Ascending aorta (tissue), 2 donors: ENCODE measurements around the gene CD300C. TPM values are rescaled to one million over a fixed set of nuclear protein-coding genes. Genes with fewer than 3 reads are reported as not detected.
"Not testable (repeated sequence)": the region's sequence is repeated elsewhere in the genome, so short reads cannot be mapped to it uniquely, and the experiment has no call there.

Source experiments
- DNase-seq, 2 donors: peaks; one replicate each; pipeline ENCODE4 v3.0.0-alpha.2; 2019; ENCODE audit warnings: low spot score in 2 of 2
- H3K27ac ChIP-seq, 2 donors: fragments of 200-600 bp; sonication (generic); one replicate each; pipeline ENCODE4 v1.5.1; 2016 to 2017; ENCODE audit warnings: mild to moderate bottlenecking in 1 of 2
- H3K27me3 ChIP-seq: fragments of 200-600 bp; sonication (generic); one replicate; pipeline ENCODE4 v1.5.1; 2017
- H3K36me3 ChIP-seq, 2 donors: fragments of 200-600 bp; sonication (generic); one replicate each; pipeline ENCODE4 v1.5.1; 2016
- H3K4me1 ChIP-seq, 2 donors: fragments of 200-600 bp; sonication (generic); one replicate each; pipeline ENCODE4 v1.5.1; 2016 to 2017; ENCODE audit warnings: mild to moderate bottlenecking in 1 of 2
- H3K4me3 ChIP-seq, 2 donors: fragments of 200-600 bp; sonication (generic); one replicate each; pipeline ENCODE4 v1.5.1; 2016 to 2017; ENCODE audit warnings: mild to moderate bottlenecking in 1 of 2
- H3K9me3 ChIP-seq, 2 donors: fragments of 200-600 bp; sonication (generic); one replicate each; pipeline ENCODE4 v1.5.1; 2016
- CTCF ChIP-seq, 3 experiments: fragments of 200-600 bp in 2 of 3; fragments of 450-650 bp in 1 of 3; sonication (generic) in 2 of 3; IDR thresholded peaks; one replicate each; pipeline ENCODE4 v1.5.1; 2016 to 2019; ENCODE audit warnings: antibody characterized with exemption in 3 of 3, mild to moderate bottlenecking in 1 of 3, moderate library complexity in 1 of 3
- intact Hi-C: fragments of 100-400 bp; cut with DNase I; formaldehyde crosslinking; loops from one replicate; pipeline ENCODE4 v1.15.1; 2023
- total RNA-seq: library from RNA; depleted of rRNA; stranded (reverse); fragments of >200 nt; gene quantifications from one replicate; pipeline ENCODE4 v1.1.0, GENCODE V29; 2016

The CD300C gene
- total RNA-seq, 1 donor from 2014 or later = not detected

DNA sequence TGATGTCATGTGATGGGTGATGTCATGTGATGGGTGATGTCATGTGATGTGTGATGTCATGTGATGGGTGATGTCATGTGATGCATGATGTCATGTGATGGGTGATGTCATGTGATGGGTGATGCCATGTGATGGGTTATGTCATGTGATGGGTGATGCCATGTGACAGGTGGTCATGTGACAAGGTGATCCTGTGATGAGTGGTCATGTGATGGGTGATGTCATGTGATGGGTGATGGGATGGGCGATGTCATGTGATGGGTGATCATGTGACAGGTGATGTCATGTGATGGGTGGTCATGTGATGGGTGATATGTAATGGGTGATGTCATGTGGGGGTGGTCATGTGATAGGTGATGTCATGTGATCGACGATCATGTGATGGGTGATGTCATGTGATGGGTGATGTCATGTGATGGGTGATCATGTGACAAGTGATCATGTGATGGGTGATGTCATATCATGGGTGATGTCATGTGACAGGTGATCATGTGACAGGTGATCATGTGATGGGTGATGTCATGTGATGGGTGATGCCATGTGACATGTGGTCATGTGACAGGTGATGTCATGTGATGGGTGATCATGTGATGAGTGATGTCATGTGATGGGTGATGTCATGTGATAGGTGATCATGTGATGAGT, 31.8 kb downstream of the CD300C start:
- Histone ChIP-seq H3K27me3 (no peaks in the 10 kb centered on the region), H3K4me3 (no peak overlapping the region), H3K9me3 (no peaks in the 10 kb centered on the region), H3K36me3 (no peaks in the 10 kb centered on the region), H3K27ac (no peak overlapping the region), H3K4me1 (no peaks in the 10 kb centered on the region)
- DNase-seq = no peak
- no peak for TF ChIP-seq CTCF (IDR thresholded peaks at IDR 0.05)
- intact Hi-C loops = no loop called here

GRCh38 chr17:74512624-74513091, 33.3 kb downstream of the CD300C start:
- Histone ChIP-seq H3K36me3 (no peaks in the 10 kb centered on the region), H3K4me3 (no peak overlapping the region), H3K4me1 (no peaks in the 10 kb centered on the region), H3K27me3 (no peaks in the 10 kb centered on the region), H3K27ac (peak overlapping the region in 1 of 2 donors; percentile 62), H3K9me3 (no peaks in the 10 kb centered on the region)
- TF ChIP-seq CTCF (IDR thresholded peaks at IDR 0.05) = no peak
- intact Hi-C loops = no loop called here
- peak in 1 of 2 donors; percentile 28 for DNase-seq

- Histone ChIP-seq H3K27ac (peak overlapping the region in 1 of 2 donors; percentile 62), H3K27me3 (no peaks in the 10 kb centered on the region), H3K9me3 (no peaks in the 10 kb centered on the region), H3K4me3 (no peak overlapping the region), H3K36me3 (no peaks in the 10 kb centered on the region), H3K4me1 (no peaks in the 10 kb centered on the region)
- intact Hi-C loops = no loop called here
- no peak for TF ChIP-seq CTCF (IDR thresholded peaks at IDR 0.05)
- DNase-seq = no peak
Measured at GRCh38 chr17:74512036-74512435, 33.9 kb downstream of the CD300C start.

GRCh38 chr17:74508156-74508555, 37.8 kb downstream of the CD300C start:
- DNase-seq = no peak
- TF ChIP-seq CTCF (IDR thresholded peaks at IDR 0.05) = no peak
- no peaks in the 10 kb centered on the region for H3K9me3 ChIP-seq
- H3K27me3 ChIP-seq = no peaks in the 10 kb centered on the region
- no peak overlapping the region for H3K27ac ChIP-seq
- intact Hi-C loops = no loop called here
- no peak overlapping the region for H3K4me3 ChIP-seq
- no peaks in the 10 kb centered on the region for H3K36me3 ChIP-seq
- H3K4me1 ChIP-seq = no peaks in the 10 kb centered on the region

DNA sequence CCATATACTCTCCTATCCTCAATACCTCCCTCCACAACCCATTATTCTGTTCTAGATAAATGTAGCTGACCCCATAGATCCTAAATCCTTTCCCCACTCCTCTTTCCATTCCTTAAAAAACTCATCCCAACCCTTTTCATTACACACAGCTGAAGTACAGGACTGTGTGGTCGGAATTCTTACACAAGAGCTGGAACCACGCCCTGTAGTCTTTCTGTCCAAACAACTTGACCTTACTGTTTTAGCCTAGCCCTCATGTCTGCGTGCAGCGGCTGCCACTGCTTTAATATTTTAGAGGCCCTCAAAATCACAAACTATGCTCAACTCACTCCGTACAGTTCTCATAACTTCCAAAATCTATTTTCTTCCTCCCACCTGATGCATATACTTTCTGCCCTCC, 42.0 kb downstream of the CD300C start:
- H3K27me3 ChIP-seq, H3K4me1 ChIP-seq, H3K36me3 ChIP-seq, H3K9me3 ChIP-seq, H3K4me3 ChIP-seq, DNase-seq, intact Hi-C loops, H3K27ac ChIP-seq: not testable (repeated sequence)

- Histone ChIP-seq H3K27ac (no peak overlapping the region), H3K9me3 (no peaks in the 10 kb centered on the region), H3K4me3 (no peak overlapping the region), H3K36me3 (no peaks in the 10 kb centered on the region), H3K4me1 (no peaks in the 10 kb centered on the region), H3K27me3 (no peaks in the 10 kb centered on the region)
- no peak for TF ChIP-seq CTCF (IDR thresholded peaks at IDR 0.05)
- intact Hi-C loops = no loop called here
- DNase-seq = no peak
Measured at GRCh38 chr17:74502861-74503260, 43.1 kb downstream of the CD300C start.
